Mesenchymal stem cell (in vitro differentiated cells and primary cell): Measurements from ENCODE around the gene IFTAP.

Experiments used
- DNase-seq: peaks from one replicate; pipeline ENCODE4 v3.0.0-alpha.2; 2013
- H2AFZ ChIP-seq: one replicate; pipeline ENCODE4 v1.6.1; 2013; ENCODE audit warnings: low read depth, mild to moderate bottlenecking, control low read depth, inconsistent platforms, low read length, moderate library complexity
- H2AK5ac ChIP-seq: 2 replicates; pipeline ENCODE4 v1.6.1; 2013; ENCODE audit warnings: low read length, moderate library complexity, mild to moderate bottlenecking, inconsistent platforms; ENCODE audit not compliant: severe bottlenecking
- H2BK120ac ChIP-seq: one replicate; pipeline ENCODE4 v1.6.1; 2013; ENCODE audit warnings: low read depth, mild to moderate bottlenecking, inconsistent platforms, low read length, moderate library complexity
- H2BK12ac ChIP-seq, 2 experiments: one replicate each; pipeline ENCODE4 v1.6.1; 2013; ENCODE audit warnings: inconsistent platforms in 2 of 2, low read length in 2 of 2, mild to moderate bottlenecking in 2 of 2, moderate library complexity in 2 of 2, control low read depth in 1 of 2
- H2BK15ac ChIP-seq: one replicate; pipeline ENCODE4 v1.6.1; 2013; ENCODE audit warnings: mild to moderate bottlenecking, low read depth, inconsistent platforms; ENCODE audit not compliant: poor library complexity, severe bottlenecking
- H2BK5ac ChIP-seq: 2 replicates; pipeline ENCODE4 v1.6.1; 2013; ENCODE audit warnings: low read depth, mild to moderate bottlenecking, low read length, control low read depth, inconsistent platforms; ENCODE audit not compliant: poor library complexity, severe bottlenecking
- H3K14ac ChIP-seq, 2 experiments: one replicate each; pipeline ENCODE4 v1.6.1; 2013; ENCODE audit warnings: inconsistent platforms in 2 of 2, low read length in 2 of 2, control low read depth in 1 of 2, mild to moderate bottlenecking in 1 of 2, moderate library complexity in 1 of 2
- H3K18ac ChIP-seq, 2 experiments: one replicate each; pipeline ENCODE4 v1.6.1; 2013; ENCODE audit warnings: inconsistent platforms in 2 of 2, low read length in 2 of 2, control low read depth in 1 of 2, low read depth in 1 of 2, mild to moderate bottlenecking in 1 of 2
- H3K23ac ChIP-seq, 2 experiments: one replicate each; pipeline ENCODE4 v1.6.1; 2013; ENCODE audit warnings: inconsistent platforms in 2 of 2, low read length in 2 of 2, mild to moderate bottlenecking in 2 of 2, moderate library complexity in 2 of 2, control low read depth in 1 of 2
- H3K27ac ChIP-seq: 2 replicates; pipeline ENCODE4 v1.5.1; 2013; ENCODE audit warnings: mild to moderate bottlenecking, moderate library complexity, low read length, control low read depth, inconsistent platforms; ENCODE audit not compliant: poor library complexity, severe bottlenecking
- H3K27me3 ChIP-seq, 2 experiments: 2 replicates each; pipeline versions ENCODE4 v1.6.1 to v1.7.0; 2013; ENCODE audit warnings: low read length in 2 of 2, mild to moderate bottlenecking in 2 of 2, moderate library complexity in 2 of 2, control low read depth in 1 of 2, inconsistent platforms in 1 of 2; ENCODE audit not compliant: control insufficient read depth in 1 of 2, insufficient read depth in 1 of 2
- H3K36me3 ChIP-seq, 2 experiments: 2 replicates each; pipeline versions ENCODE4 v1.6.1 to v1.7.0; 2013; ENCODE audit warnings: low read length in 2 of 2, control low read depth in 1 of 2, inconsistent platforms in 1 of 2, low read depth in 1 of 2, mild to moderate bottlenecking in 1 of 2; ENCODE audit not compliant: insufficient read depth in 2 of 2, control insufficient read depth in 1 of 2
- H3K4ac ChIP-seq, 2 experiments: one replicate each; pipeline ENCODE4 v1.6.1; 2013; ENCODE audit warnings: inconsistent platforms in 2 of 2, low read length in 2 of 2, mild to moderate bottlenecking in 2 of 2, moderate library complexity in 2 of 2, control low read depth in 1 of 2, low read depth in 1 of 2
- H3K4me1 ChIP-seq: 2 replicates; pipeline ENCODE4 v1.6.1; 2013; ENCODE audit warnings: low read depth, low read length, control low read depth; ENCODE audit not compliant: control insufficient read depth, insufficient read depth
- H3K4me2 ChIP-seq: 2 replicates; pipeline ENCODE4 v1.6.1; 2013; ENCODE audit warnings: low read length, mild to moderate bottlenecking, inconsistent platforms; ENCODE audit not compliant: poor library complexity, severe bottlenecking
- H3K4me3 ChIP-seq, 2 experiments: 2 replicates each; pipeline versions ENCODE4 v1.5.1 to v1.7.0; 2013; ENCODE audit warnings: low read length in 2 of 2, mild to moderate bottlenecking in 2 of 2, control low read depth in 1 of 2, low read depth in 1 of 2; ENCODE audit not compliant: insufficient read depth in 1 of 2
- H3K79me1 ChIP-seq: replicated peaks from 2 replicates; pipeline ENCODE4 v1.6.1; 2013; ENCODE audit warnings: mild to moderate bottlenecking, control low read depth, low read length, inconsistent platforms; ENCODE audit not compliant: poor library complexity, severe bottlenecking
- H3K9ac ChIP-seq: 2 replicates; pipeline ENCODE4 v1.7.0; 2013; ENCODE audit warnings: mild to moderate bottlenecking, low read length, moderate library complexity
- H3K9me3 ChIP-seq: 2 replicates; pipeline ENCODE4 v1.7.0; 2013; ENCODE audit warnings: mild to moderate bottlenecking, low read length; ENCODE audit not compliant: control insufficient read depth
- H4K8ac ChIP-seq: one replicate; pipeline ENCODE4 v1.6.1; 2013; ENCODE audit warnings: inconsistent platforms, mild to moderate bottlenecking, low read length, moderate library complexity
- H4K91ac ChIP-seq: one replicate; pipeline ENCODE4 v1.6.1; 2013; ENCODE audit warnings: mild to moderate bottlenecking, low read length, inconsistent platforms
- WGBS: methylation state at CpG from one replicate; pipeline ENCODE4 v1.1.7; 2013; ENCODE audit warnings: mixed read lengths; 5-methylcytosine and 5-hydroxymethylcytosine counted together

IFTAP gene

GRCh38 chr11:36699271-36699670 lies 105.0 kb downstream of the IFTAP start:
- H2AK5ac ChIP-seq, result no peak overlapping the region
- H2BK5ac ChIP-seq, result no peak overlapping the region
- H3K27me3 ChIP-seq, result peaks cover 0 to 31% of the 10 kb centered on the region in 2 experiments
- no peaks in the 10 kb centered on the region for H3K9me3 ChIP-seq
- H3K4me3 ChIP-seq, result no peak overlapping the region
- DNase-seq, result no peak
- H2BK12ac ChIP-seq, result no peak overlapping the region
- H3K4me2 ChIP-seq, result no peak overlapping the region
- no peaks in the 10 kb centered on the region for H3K36me3 ChIP-seq
- no peak overlapping the region for H3K18ac ChIP-seq
- 70% methylated on average over 5 of the region's 6 CpGs for WGBS
- H4K8ac ChIP-seq, result no peak overlapping the region
- no peak overlapping the region for H2AFZ ChIP-seq
- no peak overlapping the region for H3K23ac ChIP-seq
- no peak overlapping the region for H3K27ac ChIP-seq
- no peak overlapping the region for H2BK120ac ChIP-seq
- no peak overlapping the region for H3K4ac ChIP-seq
- H3K4me1 ChIP-seq, result no peaks in the 10 kb centered on the region
- H3K14ac ChIP-seq, result no peak overlapping the region
- no peak overlapping the region for H2BK15ac ChIP-seq
- no peak overlapping the region for H3K9ac ChIP-seq
- no peak overlapping the region for H4K91ac ChIP-seq
- H3K79me1 ChIP-seq, result no peaks in the 10 kb centered on the region

- Histone ChIP-seq H3K4ac (no peak overlapping the region), H3K14ac (no peak overlapping the region), H3K27ac (no peak overlapping the region), H3K23ac (no peak overlapping the region), H3K4me1 (no peaks in the 10 kb centered on the region), H2AFZ (no peak overlapping the region), H2BK12ac (no peak overlapping the region), H3K9ac (no peak overlapping the region), H3K18ac (no peak overlapping the region), H3K9me3 (no peaks in the 10 kb centered on the region), H2BK15ac (no peak overlapping the region), H3K36me3 (no peaks in the 10 kb centered on the region), H2BK5ac (no peak overlapping the region), H3K79me1 (no peaks in the 10 kb centered on the region), H4K91ac (no peak overlapping the region), H3K27me3 (peaks cover 0 to 31% of the 10 kb centered on the region in 2 experiments), H3K4me2 (no peak overlapping the region), H3K4me3 (no peak overlapping the region), H4K8ac (no peak overlapping the region), H2AK5ac (no peak overlapping the region), H2BK120ac (no peak overlapping the region)
- DNase-seq, result no peak
- WGBS, result 85% methylated on average over 1 of the region's 1 CpG
Observed at GRCh38 chr11:36700246-36700645, 105.9 kb downstream of the IFTAP start.

DNA sequence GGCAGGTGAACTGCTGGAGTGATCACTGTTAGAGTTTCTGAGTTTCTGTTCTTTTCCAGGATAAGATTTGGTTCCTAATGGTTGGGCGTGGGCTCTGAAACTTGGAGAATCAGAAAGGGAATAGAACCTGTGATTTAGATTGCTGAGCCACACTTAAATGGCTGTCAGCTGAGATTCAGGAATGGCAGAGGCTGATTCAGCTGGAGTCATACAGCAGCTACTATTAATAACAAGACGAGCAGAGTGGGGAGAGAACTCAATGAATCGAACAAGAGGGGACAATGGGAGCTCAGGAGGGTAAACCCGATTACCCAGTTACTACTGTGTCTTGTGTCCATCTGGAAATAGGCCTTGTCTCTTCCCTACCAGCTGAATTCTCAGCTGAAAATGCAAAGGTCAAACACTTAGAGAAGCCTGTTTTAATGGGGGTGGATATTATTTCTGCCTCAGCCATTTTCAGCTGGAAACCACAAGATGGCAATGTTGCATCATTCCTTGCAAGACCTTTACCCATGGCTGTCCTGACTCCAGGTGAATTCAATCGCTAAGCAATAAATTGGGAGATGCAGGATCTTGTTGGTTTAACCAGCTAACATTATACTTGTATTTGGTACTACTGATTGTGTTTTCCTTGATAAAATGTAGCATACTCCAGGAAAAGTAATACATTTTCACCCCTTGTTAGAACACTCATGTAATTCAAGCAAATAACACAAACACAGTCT lies 108.2 kb downstream of the IFTAP start:
- Histone ChIP-seq H2BK5ac (no peak overlapping the region), H2BK120ac (no peak overlapping the region), H3K23ac (no peak overlapping the region), H4K91ac (no peak overlapping the region), H3K4me3 (no peak overlapping the region), H3K9me3 (no peaks in the 10 kb centered on the region), H3K14ac (no peak overlapping the region), H3K27me3 (peaks cover 0 to 19% of the 10 kb centered on the region in 2 experiments), H3K36me3 (no peaks in the 10 kb centered on the region), H3K4me1 (no peaks in the 10 kb centered on the region), H2BK15ac (no peak overlapping the region), H3K9ac (peak overlapping the region; percentile 21), H3K4me2 (no peak overlapping the region), H2AK5ac (no peak overlapping the region), H3K18ac (no peak overlapping the region), H3K27ac (no peak overlapping the region), H4K8ac (no peak overlapping the region), H3K4ac (peak overlapping the region in 1 of 2 experiments; percentile 4), H3K79me1 (no peaks in the 10 kb centered on the region), H2AFZ (no peak overlapping the region), H2BK12ac (no peak overlapping the region)
- peak; percentile 67 for DNase-seq
- 56% methylated on average over 4 of the region's 5 CpGs for WGBS

DNA sequence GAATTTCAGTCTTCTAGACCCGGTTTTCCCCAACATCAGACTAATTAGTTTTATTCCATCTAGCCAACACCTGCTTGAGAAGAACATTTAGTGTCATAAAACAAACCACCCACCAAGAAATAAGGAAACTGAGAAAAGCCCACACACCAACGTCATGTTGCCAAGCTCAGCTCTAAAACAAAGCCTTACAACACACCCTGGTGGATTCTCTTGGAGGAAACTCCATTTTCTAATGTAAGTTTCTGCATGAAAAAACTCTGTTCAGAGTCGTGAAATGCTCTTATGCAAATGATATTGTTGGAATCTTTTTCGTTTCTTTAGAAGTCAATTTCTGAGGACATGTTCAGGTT lies 108.7 kb downstream of the IFTAP start:
- Histone ChIP-seq H2BK12ac (no peak overlapping the region), H4K91ac (no peak overlapping the region), H3K4me1 (no peaks in the 10 kb centered on the region), H3K23ac (no peak overlapping the region), H4K8ac (no peak overlapping the region), H3K4ac (no peak overlapping the region), H3K14ac (no peak overlapping the region), H3K9ac (no peak overlapping the region), H2BK5ac (no peak overlapping the region), H3K27me3 (peaks cover 0 to 15% of the 10 kb centered on the region in 2 experiments), H2BK120ac (no peak overlapping the region), H3K18ac (no peak overlapping the region), H3K27ac (no peak overlapping the region), H2BK15ac (no peak overlapping the region), H2AK5ac (no peak overlapping the region), H2AFZ (no peak overlapping the region), H3K36me3 (no peaks in the 10 kb centered on the region), H3K4me2 (no peak overlapping the region), H3K4me3 (no peak overlapping the region), H3K79me1 (no peaks in the 10 kb centered on the region), H3K9me3 (no peaks in the 10 kb centered on the region)
- 49% methylated on average over 4 of the region's 4 CpGs for WGBS
- no peak for DNase-seq
